Stimulated activated CD4-positive, alpha-beta T cell treated with anti-CD3 and anti-CD28 coated beads, Interleukin-4, amount 100 ng/mL, for 48 hours (primary cell): ENCODE measurements around the gene TUSC2.

Experiments
- DNase-seq, 2 donors: peaks; one replicate each; pipeline ENCODE4 v3.0.0-alpha.2; 2020; ENCODE audit warnings: low read depth in 2 of 2

The TUSC2 gene

DNA sequence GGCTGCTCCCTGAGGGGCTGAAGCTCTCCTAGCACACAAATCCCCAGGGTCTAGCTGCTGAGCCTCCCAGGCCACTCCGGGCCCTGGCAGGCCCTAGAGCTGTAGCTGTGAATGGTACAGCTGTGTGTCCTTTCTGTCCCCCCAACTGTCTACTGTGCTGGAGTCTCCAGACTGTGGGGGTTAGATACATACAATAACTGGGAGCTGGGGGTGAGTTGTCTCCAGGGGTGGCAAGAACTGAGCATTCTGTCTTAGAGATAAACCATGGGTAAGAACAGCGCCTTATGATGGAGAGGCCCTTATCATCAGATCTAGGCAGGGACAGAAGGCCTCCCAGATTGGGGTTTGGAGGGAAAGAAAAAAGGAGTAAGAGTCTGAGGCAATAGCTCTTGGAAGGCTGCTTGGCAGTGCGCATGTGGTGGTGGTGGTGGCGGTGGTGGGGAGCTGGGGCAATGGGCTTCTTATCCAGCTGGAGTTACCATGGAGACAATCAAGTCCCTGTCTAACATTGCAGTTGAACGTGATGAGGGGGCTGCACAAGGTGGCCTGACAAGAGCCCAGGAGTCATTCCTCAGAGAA lies 26.3 kb upstream of the TUSC2 start:
- no peak for DNase-seq

DNA sequence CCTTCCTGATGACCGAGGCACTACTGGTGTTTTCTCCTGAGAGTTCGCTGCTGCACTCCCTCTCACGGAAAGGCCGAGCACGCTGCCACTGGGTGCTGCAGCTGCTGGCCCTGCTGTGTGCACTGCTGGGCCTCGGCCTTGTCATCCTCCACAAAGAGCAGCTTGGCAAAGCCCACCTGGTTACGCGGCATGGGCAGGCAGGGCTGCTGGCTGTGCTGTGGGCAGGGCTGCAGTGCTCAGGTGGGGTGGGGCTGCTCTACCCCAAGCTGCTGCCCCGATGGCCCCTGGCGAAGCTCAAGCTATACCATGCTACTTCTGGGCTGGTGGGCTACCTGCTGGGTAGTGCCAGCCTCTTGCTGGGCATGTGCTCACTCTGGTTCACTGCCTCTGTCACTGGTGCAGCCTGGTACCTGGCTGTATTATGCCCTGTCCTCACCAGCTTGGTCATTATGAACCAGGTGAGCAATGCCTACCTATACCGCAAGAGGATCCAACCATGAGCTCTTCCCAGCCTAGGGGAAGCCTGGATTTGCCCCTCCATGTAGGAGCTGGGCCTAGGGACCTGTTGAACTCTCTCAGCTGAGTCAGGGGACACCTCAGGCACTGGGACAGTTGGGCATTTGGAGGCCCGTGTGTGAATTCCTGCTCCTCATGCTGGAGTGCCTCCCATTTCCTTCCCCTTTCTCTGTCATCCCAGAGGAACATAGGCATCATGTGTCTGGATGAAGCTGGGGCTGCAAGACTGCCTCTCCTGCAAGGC lies 25.4 kb upstream of the TUSC2 start:
- DNase-seq = no peak

DNA sequence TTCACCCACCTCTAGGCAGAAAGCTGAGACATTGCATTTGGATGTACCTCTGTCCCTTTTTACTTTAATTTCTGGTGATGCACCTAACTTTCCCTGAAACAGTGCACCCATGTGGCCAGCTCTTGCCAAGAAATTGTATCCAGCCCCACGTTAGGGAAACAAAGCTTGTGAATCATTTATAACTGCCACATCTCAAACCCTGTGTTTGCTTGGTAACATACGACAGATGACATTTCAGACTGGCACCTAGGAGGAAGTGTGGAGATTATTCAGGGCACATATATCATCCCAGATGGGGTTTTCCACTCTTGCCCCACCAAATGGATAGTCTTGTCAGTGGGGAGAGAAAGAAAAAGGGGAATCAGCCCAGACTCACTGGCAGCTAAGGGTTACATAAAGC lies 24.8 kb upstream of the TUSC2 start:
- no peak for DNase-seq

DNA sequence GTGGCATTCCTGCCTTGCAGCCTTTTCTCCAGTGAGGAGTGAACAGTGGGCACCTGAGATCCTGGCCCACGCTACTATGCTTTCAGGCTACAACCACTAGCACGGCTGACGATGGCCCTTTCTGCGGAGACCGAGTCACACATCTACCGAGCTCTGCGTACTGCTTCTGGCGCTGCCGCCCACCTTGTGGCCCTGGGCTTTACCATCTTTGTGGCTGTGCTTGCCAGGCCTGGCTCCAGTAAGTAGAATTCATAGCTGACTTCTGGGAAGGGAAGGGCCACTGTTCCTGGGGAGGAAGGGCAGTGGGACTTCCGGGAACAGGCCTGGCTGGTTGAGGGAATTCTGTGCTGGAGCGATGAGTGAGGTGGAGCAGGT lies 23.3 kb upstream of the TUSC2 start:
- DNase-seq = no peak

DNA sequence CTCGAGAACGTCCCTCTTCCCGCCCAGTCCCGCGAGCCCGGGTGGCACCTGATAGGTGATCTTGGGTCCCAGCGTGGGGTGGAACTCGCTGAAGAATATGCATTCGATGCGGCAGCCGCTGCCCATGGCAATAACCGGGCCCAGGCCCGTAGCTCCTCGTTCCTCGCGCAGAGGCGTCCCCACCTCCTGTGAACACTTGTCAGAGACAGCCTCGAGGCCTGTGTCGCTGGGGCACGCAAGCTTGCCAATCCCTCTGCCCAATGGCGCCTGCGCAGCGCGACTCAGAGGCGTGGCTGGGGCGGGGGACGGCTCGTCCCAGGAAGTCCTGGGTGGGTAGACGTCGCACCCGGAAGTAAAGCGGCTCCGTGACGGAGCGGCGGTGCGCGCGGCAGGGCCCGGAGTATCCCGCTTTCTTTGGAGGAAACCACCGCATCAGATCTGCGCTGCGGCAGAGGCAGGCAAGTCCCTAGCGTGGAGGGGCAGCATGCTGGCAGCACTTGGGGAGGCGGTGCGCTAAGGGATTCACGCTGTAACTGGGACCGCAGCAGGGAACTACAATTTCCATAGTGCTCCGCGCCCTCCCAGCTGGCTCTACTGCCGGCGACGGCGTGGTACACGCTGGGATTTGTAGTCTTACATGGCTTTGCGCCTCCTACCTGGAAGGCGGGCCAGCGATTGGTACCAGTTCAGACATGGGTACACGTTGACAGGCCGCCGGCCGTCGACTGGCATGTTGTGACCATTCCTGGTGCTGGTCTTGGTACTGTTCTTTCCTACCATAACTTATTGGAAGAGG lies 22.7 kb upstream of the TUSC2 start, which contains the start of the genes CYB561D2 and NPRL2:
TSS of gene CYB561D2 (plus strand) at position 336 of the 796 bp plus-strand sequence. CDS start 572 bp downstream, outside the sequence.
TSS of gene NPRL2 (minus strand) at position 249 of the 796 bp plus-strand sequence. CDS start at position 126, 123 bp downstream.
- peak; percentile 98 to 99 for DNase-seq

DNA sequence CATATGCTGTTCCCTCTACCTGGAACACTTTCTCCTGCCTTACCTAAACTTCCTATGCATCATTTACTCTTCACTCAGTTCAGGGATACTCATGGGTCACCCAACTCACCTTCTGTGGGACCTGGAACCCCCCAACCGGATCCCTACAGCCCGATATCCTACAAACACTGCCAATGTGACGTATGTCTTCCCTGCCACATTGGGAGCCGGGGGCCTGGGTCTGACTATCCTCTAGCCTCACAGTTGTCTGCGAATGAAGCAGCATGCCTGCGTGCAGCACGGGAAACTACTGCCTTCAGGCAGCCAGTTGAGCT lies 22.1 kb upstream of the TUSC2 start:
- no peak for DNase-seq

DNA sequence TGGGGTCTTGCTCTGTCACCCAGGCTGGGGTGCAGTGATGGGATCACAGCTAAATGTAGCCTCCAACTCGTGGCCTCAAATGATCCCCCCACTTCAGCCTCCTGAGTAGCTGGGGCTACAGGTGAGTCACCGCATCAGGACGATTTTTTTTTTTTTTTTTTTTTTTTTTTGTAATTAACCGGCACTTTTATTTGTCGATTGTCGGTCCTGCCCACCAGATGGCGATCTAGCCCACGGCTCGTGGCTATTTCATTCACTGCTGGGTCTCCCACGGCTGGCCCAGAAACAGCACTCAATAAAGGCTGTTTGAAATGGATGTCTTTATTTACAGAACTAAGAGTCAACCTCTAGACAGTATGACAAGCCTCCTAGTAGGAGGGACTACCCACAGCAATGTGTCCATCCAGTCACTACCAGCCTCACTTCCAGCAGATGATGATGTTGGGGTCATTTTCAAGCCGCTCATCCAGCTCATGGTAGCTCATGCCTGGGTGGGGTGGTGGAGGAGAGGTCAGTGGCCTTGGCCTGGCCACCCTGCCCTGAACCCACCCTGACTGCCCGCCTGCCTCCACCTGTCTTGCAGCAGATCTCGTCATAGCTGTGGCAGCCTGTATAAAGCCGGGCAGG lies 19.3 kb upstream of the TUSC2 start:
- peak; percentile 59 to 67 for DNase-seq

DNA sequence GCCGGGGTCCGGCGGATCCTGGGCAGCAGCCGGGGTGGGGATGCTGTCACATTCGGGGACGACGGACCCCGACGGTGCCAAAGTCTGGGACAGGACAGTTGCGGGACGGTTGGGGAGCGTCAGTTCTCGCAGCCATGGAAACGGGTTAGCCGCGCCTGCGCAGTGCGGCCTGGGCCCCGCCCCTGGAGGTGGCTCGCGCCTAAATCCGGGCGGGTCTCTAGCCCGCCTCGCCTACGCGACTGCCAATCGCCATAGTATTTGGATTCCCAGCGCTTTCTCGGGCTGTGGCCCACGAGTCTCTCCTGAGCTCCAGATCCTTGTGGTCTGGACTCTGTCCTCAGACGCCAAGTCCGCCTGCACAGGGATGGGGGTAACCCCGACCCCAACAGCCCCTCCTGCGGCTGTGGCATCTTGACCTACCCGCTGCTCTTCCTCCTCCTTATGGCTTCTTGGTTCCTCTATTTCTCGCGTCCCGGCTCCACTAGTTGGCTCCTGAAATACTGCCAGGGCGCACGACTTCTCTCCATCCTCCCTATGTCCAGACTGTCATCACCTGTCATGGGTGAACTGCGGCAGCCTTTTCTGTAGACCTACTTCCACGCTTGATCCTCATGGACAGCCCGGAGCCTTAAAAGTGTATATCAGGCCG lies 17.7 kb upstream of the TUSC2 start, which contains the start of gene ZMYND10:
TSS of gene ZMYND10 (minus strand) at position 147 of the 649 bp plus-strand sequence. CDS start 153 bp downstream, outside the sequence.
- peak; percentile 76 to 78 for DNase-seq

DNA sequence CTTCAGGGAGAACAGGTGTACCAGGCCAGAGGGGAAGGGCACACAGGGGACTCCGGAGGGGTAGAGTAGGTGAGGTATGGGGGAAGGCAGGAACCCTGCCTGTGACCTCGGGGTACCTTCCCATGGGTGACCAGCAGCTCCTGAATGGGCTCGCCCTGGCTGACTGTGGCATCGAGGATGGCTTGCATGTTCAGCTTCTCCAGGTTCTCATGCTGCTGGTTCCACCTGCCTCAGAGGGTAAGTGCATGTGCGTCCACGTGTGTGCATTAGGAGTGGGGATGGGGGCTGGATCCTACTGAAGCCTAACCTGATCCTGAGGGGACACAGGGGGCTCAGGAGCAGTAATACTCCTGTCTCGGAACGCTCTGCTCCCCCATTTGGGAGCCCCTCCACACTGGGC lies 17.0 kb upstream of the TUSC2 start:
- no peak for DNase-seq

DNA sequence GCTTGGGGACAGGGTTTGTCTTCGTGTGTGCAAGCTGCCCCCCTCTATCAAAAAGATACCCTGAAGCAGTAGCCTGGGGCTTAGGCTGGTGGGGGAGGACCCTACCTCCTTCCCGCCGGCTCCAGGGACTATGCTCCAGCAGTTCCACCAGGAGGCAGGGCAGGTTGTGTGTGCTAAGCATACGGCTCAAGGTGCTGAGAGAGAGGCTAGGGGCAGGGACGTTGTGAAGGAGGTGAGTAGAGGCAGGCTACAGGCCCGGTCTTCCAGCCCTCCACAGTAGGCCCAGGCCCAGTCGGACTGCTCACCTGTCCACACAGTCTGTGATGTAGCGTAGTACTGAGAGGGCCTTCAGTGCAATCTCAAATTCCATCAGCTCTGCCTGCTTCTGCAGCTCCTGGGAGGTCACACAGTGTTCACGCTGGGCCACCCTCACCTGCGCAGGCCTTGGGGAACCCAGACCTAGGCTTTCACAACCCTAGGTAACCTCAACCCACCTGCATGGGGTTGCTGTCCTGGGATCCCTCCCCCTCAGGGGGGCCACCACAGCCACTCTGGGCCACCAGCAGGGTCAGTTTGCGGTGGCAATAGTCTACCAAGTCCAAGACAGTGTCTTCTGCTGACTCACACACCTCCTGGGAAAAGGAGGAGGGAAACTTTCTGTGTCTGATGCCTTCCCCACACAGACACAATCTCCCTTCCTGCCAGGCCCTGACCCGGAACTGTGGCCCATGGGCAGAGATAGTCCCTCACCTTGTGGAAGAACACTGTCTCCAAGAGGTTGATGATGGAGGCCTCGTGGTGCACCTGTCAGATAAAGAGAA lies 15.0 kb upstream of the TUSC2 start:
- no peak for DNase-seq

DNA sequence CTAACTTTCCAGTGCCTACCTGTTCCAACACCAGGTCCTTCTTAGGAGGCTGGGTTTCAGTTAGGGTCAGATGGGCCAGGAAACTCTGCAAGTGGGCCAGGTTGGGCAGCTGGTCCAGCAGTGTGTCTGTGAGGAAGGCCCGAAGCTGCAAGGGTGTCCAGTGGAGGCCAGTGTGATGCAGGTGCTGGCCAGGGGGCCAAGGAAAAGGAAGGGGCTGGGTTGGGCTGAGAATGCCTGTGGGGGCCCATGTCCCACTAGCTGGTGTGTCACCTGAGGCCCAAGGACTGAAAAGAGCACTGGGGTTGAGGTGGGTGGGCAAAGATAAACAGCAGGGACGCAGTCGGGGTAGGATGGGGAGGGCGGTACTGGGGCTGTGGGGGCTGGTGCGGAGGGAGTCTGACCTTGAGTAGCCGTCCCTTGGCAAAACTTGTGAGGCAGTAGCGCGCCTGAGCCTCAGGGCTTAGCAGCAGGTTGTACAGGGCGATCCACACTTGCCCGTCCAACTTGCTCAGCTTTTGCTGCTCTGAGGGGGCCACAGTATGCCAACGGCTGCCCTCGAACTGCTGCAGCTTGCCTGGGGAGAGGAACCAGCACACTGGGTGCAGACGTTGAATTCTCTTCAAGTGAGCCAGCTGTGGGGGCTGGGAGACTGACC lies 14.1 kb upstream of the TUSC2 start:
- DNase-seq = no peak

DNA sequence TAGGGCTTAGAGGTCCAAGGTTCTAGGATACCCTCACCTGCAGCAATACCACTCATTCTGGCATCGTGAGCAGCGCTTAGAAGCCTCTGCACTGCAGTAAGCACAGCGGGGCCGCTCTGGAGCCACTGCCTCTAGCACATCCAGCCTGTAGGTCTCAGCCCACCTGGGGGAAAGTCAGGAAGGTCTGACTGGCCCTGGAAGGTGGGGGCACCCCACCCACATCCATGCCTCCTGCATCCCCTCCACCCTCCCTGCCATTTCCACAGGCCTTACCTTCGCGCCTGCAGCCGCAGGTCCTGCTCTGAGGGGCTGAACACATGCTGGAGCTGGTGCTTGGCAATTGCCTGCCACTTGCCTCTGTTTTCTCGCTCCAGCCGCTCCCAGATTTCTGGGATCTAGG lies 13.5 kb upstream of the TUSC2 start:
- DNase-seq = no peak

DNA sequence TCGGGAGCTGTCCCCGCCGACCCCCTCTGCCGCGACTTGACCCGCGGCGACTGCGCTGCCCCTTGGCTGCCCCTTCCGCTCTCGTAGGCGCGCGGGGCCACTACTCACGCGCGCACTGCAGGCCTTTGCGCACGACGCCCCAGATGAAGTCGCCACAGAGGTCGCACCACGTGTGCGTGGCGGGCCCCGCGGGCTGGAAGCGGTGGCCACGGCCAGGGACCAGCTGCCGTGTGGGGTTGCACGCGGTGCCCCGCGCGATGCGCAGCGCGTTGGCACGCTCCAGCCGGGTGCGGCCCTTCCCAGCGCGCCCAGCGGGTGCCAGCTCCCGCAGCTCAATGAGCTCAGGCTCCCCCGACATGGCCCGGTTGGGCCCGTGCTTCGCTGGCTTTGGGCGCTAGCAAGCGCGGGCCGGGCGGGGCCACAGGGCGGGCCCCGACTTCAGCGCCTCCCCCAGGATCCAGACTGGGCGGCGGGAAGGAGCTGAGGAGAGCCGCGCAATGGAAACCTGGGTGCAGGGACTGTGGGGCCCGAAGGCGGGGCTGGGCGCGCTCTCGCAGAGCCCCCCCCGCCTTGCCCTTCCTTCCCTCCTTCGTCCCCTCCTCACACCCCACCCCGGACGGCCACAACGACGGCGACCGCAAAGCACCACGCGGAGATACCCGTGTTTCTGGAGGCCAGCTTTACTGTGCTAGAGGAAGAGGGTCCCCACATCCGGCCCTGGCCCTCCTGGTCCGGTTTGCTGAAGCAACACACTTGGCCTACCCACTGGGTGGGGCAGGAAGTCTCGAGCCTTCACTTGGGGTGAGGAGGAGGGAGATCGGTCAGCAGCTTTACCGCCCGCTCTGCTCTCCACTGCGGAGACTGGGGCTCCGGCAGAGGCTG lies 12.7 kb upstream of the TUSC2 start, which contains the start of gene RASSF1:
TSS of gene RASSF1 (minus strand) at position 389 of the 882 bp plus-strand sequence. CDS start at position 358, 31 bp downstream.
- peak; percentile 59 to 79 for DNase-seq

DNA sequence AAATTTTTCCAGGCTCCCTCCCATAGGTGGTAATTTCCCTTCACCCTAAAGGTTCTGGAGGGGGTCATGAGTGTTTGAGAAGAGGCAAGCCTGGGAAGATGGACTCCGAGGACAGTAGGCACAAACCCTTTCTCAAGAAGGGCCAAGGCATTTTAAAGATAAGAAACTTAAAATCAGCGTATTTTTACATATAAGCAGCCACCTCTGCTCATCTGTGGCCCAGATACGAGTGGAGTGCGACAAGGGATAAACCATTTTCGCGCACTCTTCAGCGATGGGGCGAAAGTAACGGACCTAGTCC lies 12.1 kb upstream of the TUSC2 start:
- DNase-seq = no peak

DNA sequence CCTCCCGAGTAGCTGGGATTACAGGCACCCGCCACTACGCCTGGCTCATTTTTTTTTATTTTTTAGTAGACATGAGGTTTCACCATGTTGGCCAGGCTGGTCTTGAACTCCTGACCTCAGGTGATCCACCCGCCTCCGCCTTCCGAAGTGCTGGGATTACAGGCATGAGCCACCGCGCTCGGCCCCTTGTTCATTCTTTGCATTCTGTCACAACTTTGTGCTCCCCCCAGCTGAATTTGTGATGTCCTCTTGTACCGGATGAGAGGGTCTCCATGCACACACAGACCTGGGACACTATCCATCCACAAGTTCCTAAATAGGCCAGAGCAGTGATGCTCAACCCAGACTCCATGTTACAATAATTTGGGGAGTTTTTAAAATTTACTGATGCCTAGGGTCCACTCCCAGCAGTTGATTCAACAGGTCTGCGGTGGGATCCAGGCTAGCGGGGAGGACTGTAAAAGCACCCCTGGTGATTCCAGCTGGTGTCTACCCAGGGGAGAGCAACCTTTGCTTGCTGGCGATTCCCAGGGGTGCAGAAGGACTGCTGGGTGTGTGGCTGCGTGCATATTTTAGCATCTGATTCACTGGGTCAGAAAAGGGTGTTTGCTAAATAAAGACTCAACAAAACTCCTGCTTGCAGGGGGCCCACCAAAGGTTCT lies 11.6 kb upstream of the TUSC2 start:
- DNase-seq = no peak

DNA sequence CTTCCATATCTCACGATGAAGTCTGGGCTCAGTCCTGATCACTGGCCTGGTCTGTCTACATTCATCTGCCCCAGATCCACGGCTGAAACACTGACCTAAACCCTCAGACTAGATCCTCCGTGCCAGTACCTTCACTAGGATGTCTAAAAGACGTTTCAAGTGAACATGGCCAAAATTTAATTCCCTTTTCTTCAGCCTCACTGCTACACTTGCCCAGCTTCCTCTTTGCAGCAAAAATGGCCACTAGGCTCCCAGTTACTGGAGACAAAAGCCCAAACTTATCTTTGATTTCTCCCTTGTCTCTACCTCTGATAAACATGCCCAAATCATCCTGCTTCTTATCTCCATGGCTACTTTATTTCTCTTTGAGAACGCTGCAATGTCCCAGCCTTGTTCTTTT lies 10.9 kb upstream of the TUSC2 start:
- DNase-seq = no peak

DNA sequence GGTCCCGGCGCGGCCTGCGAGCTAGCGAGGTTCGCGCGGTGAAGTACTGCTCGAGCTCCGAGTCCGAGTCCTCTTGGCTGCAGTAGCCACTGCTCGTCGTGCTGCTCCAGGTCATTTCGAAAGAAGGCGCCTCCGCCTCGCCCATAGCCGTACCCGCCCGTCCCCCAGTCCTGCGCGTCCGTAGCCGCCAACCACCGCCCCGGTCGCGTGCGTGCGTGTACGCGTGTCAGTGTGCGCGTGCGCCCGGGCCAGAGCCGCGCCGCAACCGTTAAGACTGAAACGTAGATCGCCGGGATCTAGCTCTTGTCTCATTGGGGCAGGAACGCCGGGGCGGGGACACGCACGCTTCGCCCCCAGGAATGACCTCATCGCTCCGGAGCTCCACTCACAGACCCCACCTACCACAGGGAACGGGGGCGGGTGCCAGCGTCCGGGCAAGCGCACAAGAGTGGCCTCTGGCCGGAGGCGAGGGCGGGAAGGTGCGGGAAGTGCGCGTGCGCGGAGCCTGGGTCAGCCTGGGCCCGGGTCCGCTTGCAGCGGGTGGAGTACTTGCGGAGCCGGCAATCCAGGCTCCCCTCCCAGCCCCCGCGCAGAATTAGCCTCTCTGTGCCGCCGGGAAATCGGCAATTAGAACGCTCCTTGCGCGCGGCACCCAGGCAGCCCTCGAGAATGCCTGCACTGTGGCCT lies 9.3 kb upstream of the TUSC2 start:
- DNase-seq = peak; percentile 91 to 98
